Neuronal stem cell (in vitro differentiated cells): ENCODE measurements around the gene ANKIB1. TPM values are rescaled to one million over a fixed set of nuclear protein-coding genes. Genes with fewer than 3 reads are reported as not detected.
A peak's percentile ranks its signal among the peaks of the same experiment; 100 is the strongest.

Experiments
- DNase-seq: peaks from one replicate; pipeline ENCODE4 v3.0.0-alpha.2; 2013; ENCODE audit warnings: low spot score
- H2AFZ ChIP-seq: one replicate; pipeline ENCODE4 v1.6.1; 2013; ENCODE audit warnings: mild to moderate bottlenecking, low read length, inconsistent platforms
- H2AK5ac ChIP-seq: 2 replicates; pipeline ENCODE4 v1.6.1; 2013; ENCODE audit warnings: low read depth, mild to moderate bottlenecking, inconsistent platforms, low read length, moderate library complexity, mixed read lengths
- H2BK120ac ChIP-seq: 2 replicates; pipeline ENCODE4 v1.6.1; 2013; ENCODE audit warnings: low read depth, mild to moderate bottlenecking, inconsistent platforms, low read length, moderate library complexity, mixed read lengths
- H2BK12ac ChIP-seq: one replicate; pipeline ENCODE4 v1.6.1; 2013; ENCODE audit warnings: low read length, inconsistent platforms
- H2BK15ac ChIP-seq: 2 replicates; pipeline ENCODE4 v1.6.1; 2013; ENCODE audit warnings: mild to moderate bottlenecking, low read length, inconsistent platforms, mixed read lengths
- H2BK5ac ChIP-seq: one replicate; pipeline ENCODE4 v1.6.1; 2013; ENCODE audit warnings: inconsistent platforms, mild to moderate bottlenecking, low read length, moderate library complexity
- H3K14ac ChIP-seq: one replicate; pipeline ENCODE4 v1.6.1; 2013; ENCODE audit warnings: low read length, inconsistent platforms
- H3K18ac ChIP-seq: 2 replicates; pipeline ENCODE4 v1.6.1; 2013; ENCODE audit warnings: low read length, inconsistent platforms
- H3K23ac ChIP-seq: 2 replicates; pipeline ENCODE4 v1.6.1; 2013; ENCODE audit warnings: low read depth, mild to moderate bottlenecking, mixed read lengths, low read length, inconsistent platforms; ENCODE audit not compliant: poor library complexity
- H3K27ac ChIP-seq: replicated peaks from 3 replicates; pipeline ENCODE4 v1.5.1; 2013; ENCODE audit warnings: low read length, inconsistent platforms
- H3K27me3 ChIP-seq, 3 experiments: 2 replicates each; pipeline ENCODE4 v1.6.1; 2013; ENCODE audit warnings: low read length in 3 of 3, mild to moderate bottlenecking in 2 of 3, inconsistent platforms in 1 of 3, low read depth in 1 of 3, mixed read lengths in 1 of 3, moderate library complexity in 1 of 3; ENCODE audit not compliant: control insufficient read depth in 3 of 3, insufficient read depth in 3 of 3
- H3K36me3 ChIP-seq, 2 donors: replicated peaks in 1 of 2; 2 replicates each; pipeline ENCODE4 v1.6.1; 2013; ENCODE audit warnings: low read length in 2 of 2; ENCODE audit not compliant: control insufficient read depth in 2 of 2, insufficient read depth in 2 of 2
- H3K4ac ChIP-seq: 2 replicates; pipeline ENCODE4 v1.6.1; 2013; ENCODE audit warnings: inconsistent platforms, mild to moderate bottlenecking, low read length, moderate library complexity
- H3K4me1 ChIP-seq, 2 donors: 1 replicate in 1 of 2; 2 replicates in 1 of 2; pipeline ENCODE4 v1.6.1; 2013; ENCODE audit warnings: low read length in 2 of 2, low read depth in 1 of 2; ENCODE audit not compliant: control insufficient read depth in 2 of 2, insufficient read depth in 1 of 2
- H3K4me2 ChIP-seq: one replicate; pipeline ENCODE4 v1.6.1; 2013; ENCODE audit warnings: mild to moderate bottlenecking, low read length, inconsistent platforms; ENCODE audit not compliant: insufficient read depth, poor library complexity, severe bottlenecking
- H3K4me3 ChIP-seq, 2 donors: 2 replicates each; pipeline ENCODE4 v1.5.1; 2013; ENCODE audit warnings: low read length in 2 of 2, mild to moderate bottlenecking in 2 of 2, inconsistent platforms in 1 of 2, moderate library complexity in 1 of 2
- H3K79me1 ChIP-seq: one replicate; pipeline ENCODE4 v1.6.1; 2013; ENCODE audit warnings: low read depth, mild to moderate bottlenecking, inconsistent platforms, low read length, moderate library complexity
- H3K9ac ChIP-seq: one replicate; pipeline ENCODE4 v1.6.1; 2013; ENCODE audit warnings: mild to moderate bottlenecking, low read depth, low read length, inconsistent platforms; ENCODE audit not compliant: poor library complexity
- H3K9me3 ChIP-seq, 2 donors: replicated peaks in 1 of 2; 2 replicates each; pipeline versions ENCODE3 to v1.6.1; 2013; ENCODE audit warnings: low read length in 2 of 2, mild to moderate bottlenecking in 2 of 2, inconsistent platforms in 1 of 2, low read depth in 1 of 2, mixed read lengths in 1 of 2, moderate library complexity in 1 of 2; ENCODE audit not compliant: control insufficient read depth in 2 of 2, insufficient read depth in 1 of 2
- H4K8ac ChIP-seq: one replicate; pipeline ENCODE4 v1.6.1; 2013; ENCODE audit warnings: low read depth, mild to moderate bottlenecking, inconsistent platforms, low read length, moderate library complexity
- H4K91ac ChIP-seq: one replicate; pipeline ENCODE4 v1.6.1; 2013; ENCODE audit warnings: low read length, low read depth, mild to moderate bottlenecking, inconsistent platforms; ENCODE audit not compliant: poor library complexity
- WGBS, 2 donors: extraction: QIAGEN DNeasy Blood & Tissue Kit; methylation state at CpG; one replicate each; pipeline ENCODE4 v1.1.7; 2013; ENCODE audit warnings: missing lambda C conversion rate in 2 of 2, mixed read lengths in 1 of 2; ENCODE audit not compliant: insufficient read length in 2 of 2, insufficient replicate concordance in 1 of 2; ENCODE audit errors: extremely low coverage in 2 of 2; 5-methylcytosine and 5-hydroxymethylcytosine counted together
- polyA plus RNA-seq, 2 experiments: library from polyadenylated mRNA; stranded (reverse); fragments of 200-250 nt; gene quantifications; one replicate each; pipeline ENCODE4 v1.2.3, GENCODE V29; 2013

ANKIB1 gene, protein sequence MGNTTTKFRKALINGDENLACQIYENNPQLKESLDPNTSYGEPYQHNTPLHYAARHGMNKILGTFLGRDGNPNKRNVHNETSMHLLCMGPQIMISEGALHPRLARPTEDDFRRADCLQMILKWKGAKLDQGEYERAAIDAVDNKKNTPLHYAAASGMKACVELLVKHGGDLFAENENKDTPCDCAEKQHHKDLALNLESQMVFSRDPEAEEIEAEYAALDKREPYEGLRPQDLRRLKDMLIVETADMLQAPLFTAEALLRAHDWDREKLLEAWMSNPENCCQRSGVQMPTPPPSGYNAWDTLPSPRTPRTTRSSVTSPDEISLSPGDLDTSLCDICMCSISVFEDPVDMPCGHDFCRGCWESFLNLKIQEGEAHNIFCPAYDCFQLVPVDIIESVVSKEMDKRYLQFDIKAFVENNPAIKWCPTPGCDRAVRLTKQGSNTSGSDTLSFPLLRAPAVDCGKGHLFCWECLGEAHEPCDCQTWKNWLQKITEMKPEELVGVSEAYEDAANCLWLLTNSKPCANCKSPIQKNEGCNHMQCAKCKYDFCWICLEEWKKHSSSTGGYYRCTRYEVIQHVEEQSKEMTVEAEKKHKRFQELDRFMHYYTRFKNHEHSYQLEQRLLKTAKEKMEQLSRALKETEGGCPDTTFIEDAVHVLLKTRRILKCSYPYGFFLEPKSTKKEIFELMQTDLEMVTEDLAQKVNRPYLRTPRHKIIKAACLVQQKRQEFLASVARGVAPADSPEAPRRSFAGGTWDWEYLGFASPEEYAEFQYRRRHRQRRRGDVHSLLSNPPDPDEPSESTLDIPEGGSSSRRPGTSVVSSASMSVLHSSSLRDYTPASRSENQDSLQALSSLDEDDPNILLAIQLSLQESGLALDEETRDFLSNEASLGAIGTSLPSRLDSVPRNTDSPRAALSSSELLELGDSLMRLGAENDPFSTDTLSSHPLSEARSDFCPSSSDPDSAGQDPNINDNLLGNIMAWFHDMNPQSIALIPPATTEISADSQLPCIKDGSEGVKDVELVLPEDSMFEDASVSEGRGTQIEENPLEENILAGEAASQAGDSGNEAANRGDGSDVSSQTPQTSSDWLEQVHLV
- 20.9 TPM for polyA plus RNA-seq (2013, experiment 1 of 2)
- 22.6 TPM for polyA plus RNA-seq (2013, experiment 2 of 2)

DNA sequence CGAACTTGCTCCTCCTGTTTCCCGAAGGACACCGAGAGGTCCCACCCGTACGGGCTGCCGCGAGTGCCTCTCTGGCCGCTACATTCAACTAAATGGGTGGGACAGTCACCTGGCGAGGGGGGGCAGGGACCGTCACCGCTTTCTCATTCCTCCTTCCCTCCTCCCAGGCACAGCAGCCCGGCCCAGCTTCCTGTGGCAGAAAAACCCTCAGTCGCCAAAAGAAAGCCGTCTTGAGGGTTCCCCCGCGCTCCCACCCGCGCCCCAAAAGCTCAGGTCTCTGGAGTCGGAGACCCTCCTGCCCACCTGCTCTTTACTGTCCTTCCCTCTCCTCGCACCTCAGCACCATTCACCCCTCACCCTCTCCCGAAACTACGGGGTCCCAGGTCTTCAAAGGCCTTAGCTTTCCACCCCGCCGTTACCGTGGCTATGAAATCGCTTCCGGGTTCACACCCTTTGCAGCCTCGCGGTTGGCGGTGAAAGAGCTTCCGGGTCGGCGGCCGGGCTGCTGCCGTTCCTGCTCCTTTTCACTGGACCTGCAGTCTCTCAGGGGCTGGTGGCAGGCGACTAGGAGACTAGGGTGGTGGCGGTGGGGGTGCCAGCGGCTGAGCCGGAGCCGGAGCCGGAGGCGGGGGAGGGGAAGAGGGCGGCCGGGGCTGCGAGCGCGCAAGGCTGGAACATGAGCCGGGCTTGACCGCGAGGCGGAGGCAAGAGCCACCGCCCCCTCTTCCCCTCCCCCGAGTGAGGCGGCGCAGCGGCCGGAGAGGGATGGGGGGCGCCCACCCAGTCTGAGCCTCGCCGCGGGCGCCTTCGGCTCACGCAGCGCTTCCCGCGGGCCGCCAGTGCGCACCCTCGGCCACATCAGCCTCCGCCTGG lies at the start of gene ANKIB1, which contains the start of gene KRIT1:
Gene ANKIB1 (plus strand): TSS at position 488 of the 873 bp plus-strand sequence. CDS start 49,005 bp downstream, outside the sequence.
Gene KRIT1 (minus strand): TSS at position 428 of the 873 bp plus-strand sequence. CDS start 3,779 bp downstream, outside the sequence.
- WGBS, 2 donors, result no CpG with 5 or more reads among the region's 71 CpGs
- Histone ChIP-seq H2BK5ac (peak within 1 kb of the TSS; percentile 44), H3K9ac (peak within 1 kb of the TSS; percentile 89), H3K27ac (peak within 1 kb of the TSS; percentile 96), H3K4ac (no peak within 1 kb of the TSS), H2AK5ac (peak within 1 kb of the TSS; percentile 39), H3K4me1 (peaks cover 5 to 11% of the 10 kb centered on the region in 2 donors), H4K91ac (peak within 1 kb of the TSS; percentile 9), H3K36me3 (peaks cover 4 to 32% of the 10 kb centered on the region in 2 donors), H3K9me3 (no peaks in the 10 kb centered on the region), H4K8ac (no peak within 1 kb of the TSS), H3K79me1 (peaks cover 2% of the 10 kb centered on the region), H3K4me2 (peak within 1 kb of the TSS; percentile 84), H3K4me3 (peak within 1 kb of the TSS; percentile 57 to 95), H2BK12ac (no peak within 1 kb of the TSS), H2AFZ (peak within 1 kb of the TSS; percentile 91), H3K18ac (peak within 1 kb of the TSS; percentile 97), H3K23ac (peak within 1 kb of the TSS; percentile 96), H2BK15ac (peak within 1 kb of the TSS; percentile 45), H3K27me3 (no peaks in the 10 kb centered on the region), H2BK120ac (no peak within 1 kb of the TSS), H3K14ac (peak within 1 kb of the TSS; percentile 94)
- peak; percentile 83 for DNase-seq

DNA sequence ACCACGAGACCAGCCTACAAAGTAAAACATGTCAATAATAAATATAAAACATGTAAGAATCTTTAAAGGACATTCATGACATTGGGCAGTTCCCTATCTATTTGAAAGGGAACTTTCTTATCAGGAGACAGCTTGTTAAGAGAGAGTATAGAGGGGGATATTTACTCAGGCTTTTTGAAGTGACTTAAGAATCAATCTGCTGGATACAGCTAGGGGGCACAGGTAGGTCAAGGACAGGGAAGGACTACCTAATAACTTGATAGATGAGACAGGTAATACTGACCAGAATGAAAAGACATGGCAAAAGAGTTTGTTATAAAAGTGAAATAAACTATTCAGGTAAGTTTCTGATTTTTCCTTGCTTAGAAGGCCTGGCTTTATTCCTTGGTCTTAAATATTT lies 45.0 kb upstream of the ANKIB1 start:
- DNase-seq, result no peak
- Histone ChIP-seq H3K9me3 (no peaks in the 10 kb centered on the region), H2BK120ac (no peak overlapping the region), H2BK12ac (no peak overlapping the region), H3K4me3 (no peak overlapping the region), H3K18ac (no peak overlapping the region), H4K91ac (no peak overlapping the region), H2AK5ac (no peak overlapping the region), H3K79me1 (peaks cover under 1% of the 10 kb centered on the region), H3K23ac (no peak overlapping the region), H3K27ac (no peak overlapping the region), H2AFZ (no peak overlapping the region), H2BK5ac (no peak overlapping the region), H3K4me1 (no peaks in the 10 kb centered on the region), H3K36me3 (peaks cover 4 to 84% of the 10 kb centered on the region in 2 donors), H2BK15ac (no peak overlapping the region), H3K4me2 (no peak overlapping the region), H3K27me3 (no peaks in the 10 kb centered on the region), H4K8ac (no peak overlapping the region), H3K14ac (no peak overlapping the region), H3K4ac (no peak overlapping the region), H3K9ac (no peak overlapping the region)
- no CpG with 5 or more reads among the region's 1 CpG for WGBS, 2 donors

DNA sequence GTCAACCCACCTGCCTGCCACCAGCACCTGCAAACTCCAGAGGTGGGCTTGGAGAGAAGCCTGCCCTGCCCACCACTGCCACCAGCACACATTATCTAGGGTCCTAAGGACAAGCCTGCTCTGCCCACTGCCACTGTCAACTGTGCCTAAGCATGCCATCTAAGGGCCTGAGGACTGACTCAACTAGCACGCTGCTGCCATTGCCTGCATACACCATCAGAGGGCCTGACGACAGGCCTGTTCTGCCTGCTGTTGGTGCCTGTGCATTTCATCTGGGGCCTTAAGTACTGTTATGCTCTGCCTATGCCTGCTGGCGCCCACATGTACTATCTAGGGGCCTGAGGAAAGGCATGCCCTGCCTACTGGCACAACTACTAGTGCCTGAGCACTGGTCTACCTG lies 39.8 kb upstream of the ANKIB1 start:
- no CpG with 5 or more reads among the region's 3 CpGs for WGBS, 2 donors
- no peak overlapping the region for H2AK5ac ChIP-seq

More for the DNA sequence above, 39.8 kb upstream of the ANKIB1 start:
- H3K9me3 ChIP-seq, result peaks cover 0 to 21% of the 10 kb centered on the region in 2 donors
- no peak overlapping the region for H2BK120ac ChIP-seq
- H3K36me3 ChIP-seq, result peaks cover 8 to 94% of the 10 kb centered on the region in 2 donors
- no peak overlapping the region for H2BK5ac ChIP-seq
- H3K4me2 ChIP-seq, result no peak overlapping the region
- peak overlapping the region; percentile 84 for H3K14ac ChIP-seq
- no peak overlapping the region for H3K9ac ChIP-seq
- DNase-seq, result no peak
- peaks cover 4% of the 10 kb centered on the region for H3K79me1 ChIP-seq
- H4K8ac ChIP-seq, result peak overlapping the region; percentile 89
- H3K23ac ChIP-seq, result no peak overlapping the region
- no peak overlapping the region for H3K18ac ChIP-seq
- H3K27ac ChIP-seq, result no peak overlapping the region
- no peaks in the 10 kb centered on the region for H3K27me3 ChIP-seq
- H3K4ac ChIP-seq, result no peak overlapping the region
- no peaks in the 10 kb centered on the region for H3K4me1 ChIP-seq
- H2BK15ac ChIP-seq, result no peak overlapping the region
- H3K4me3 ChIP-seq, result no peak overlapping the region
- H4K91ac ChIP-seq, result no peak overlapping the region
- H2AFZ ChIP-seq, result no peak overlapping the region
- H2BK12ac ChIP-seq, result no peak overlapping the region
